GM10248 (cell line): ENCODE measurements around the gene STOML3.

Source experiments
- CTCF ChIA-PET: fragments of 300-600 bp; sonication (Branson Sonifier 250); formaldehyde crosslinking; extraction: SDS; loops from one replicate; lab custom pipeline; 2021; ENCODE audit warnings: antibody characterized with exemption; lab: Yijun Ruan, JAX
- POLR2A ChIA-PET: fragments of 350-650 bp; sonication (Branson Sonifier 250); formaldehyde crosslinking; extraction: SDS; loops from one replicate; lab custom pipeline; 2020; ENCODE audit warnings: antibody characterized with exemption; lab: Yijun Ruan, JAX
- DNase-seq: peaks from one replicate; pipeline ENCODE4 v3.0.0; 2012; ENCODE audit errors: extremely low spot score
- TF ChIP-seq, protein P1 (sequence below): IDR thresholded peaks from 2 replicates; pipeline ENCODE4 v1.5.1; 2012; ENCODE audit warnings: mild to moderate bottlenecking, low read depth; ENCODE audit errors: extremely low read depth, missing control alignments, control extremely low read depth

Gene STOML3, protein sequence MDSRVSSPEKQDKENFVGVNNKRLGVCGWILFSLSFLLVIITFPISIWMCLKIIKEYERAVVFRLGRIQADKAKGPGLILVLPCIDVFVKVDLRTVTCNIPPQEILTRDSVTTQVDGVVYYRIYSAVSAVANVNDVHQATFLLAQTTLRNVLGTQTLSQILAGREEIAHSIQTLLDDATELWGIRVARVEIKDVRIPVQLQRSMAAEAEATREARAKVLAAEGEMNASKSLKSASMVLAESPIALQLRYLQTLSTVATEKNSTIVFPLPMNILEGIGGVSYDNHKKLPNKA

DNA sequence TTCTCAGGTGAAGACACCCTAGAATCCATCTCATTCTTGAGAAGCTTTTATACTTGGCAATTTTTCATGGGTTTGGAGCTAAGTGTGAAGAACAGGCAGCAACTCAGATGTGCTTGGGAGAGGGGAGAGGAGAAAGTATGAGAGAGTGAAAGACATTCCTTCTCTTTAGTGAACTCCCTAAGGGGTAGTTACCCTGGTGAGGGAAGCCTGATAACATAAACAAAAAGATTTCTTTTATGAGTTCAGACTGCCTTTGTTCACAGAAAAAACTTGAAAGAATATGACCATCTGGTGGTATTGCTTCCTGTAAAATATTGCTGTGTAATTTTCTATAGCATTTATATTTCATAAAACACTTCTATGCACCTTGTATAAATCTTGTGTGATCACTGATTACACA lies at the start of gene STOML3:
Gene STOML3 (minus strand): TSS at position 139 of the 400 bp plus-strand sequence. CDS start 110 bp downstream, at position 29.
- ChIA-PET CTCF (interaction anchor here (0.9 to 1.3 kb wide), 2 partner anchors 9 to 22 kb away, joined by 3 to 5 read pairs; no protein-coding TSS in a partner anchor), POLR2A (no interaction called here)
- TF ChIP-seq, protein P1, sequence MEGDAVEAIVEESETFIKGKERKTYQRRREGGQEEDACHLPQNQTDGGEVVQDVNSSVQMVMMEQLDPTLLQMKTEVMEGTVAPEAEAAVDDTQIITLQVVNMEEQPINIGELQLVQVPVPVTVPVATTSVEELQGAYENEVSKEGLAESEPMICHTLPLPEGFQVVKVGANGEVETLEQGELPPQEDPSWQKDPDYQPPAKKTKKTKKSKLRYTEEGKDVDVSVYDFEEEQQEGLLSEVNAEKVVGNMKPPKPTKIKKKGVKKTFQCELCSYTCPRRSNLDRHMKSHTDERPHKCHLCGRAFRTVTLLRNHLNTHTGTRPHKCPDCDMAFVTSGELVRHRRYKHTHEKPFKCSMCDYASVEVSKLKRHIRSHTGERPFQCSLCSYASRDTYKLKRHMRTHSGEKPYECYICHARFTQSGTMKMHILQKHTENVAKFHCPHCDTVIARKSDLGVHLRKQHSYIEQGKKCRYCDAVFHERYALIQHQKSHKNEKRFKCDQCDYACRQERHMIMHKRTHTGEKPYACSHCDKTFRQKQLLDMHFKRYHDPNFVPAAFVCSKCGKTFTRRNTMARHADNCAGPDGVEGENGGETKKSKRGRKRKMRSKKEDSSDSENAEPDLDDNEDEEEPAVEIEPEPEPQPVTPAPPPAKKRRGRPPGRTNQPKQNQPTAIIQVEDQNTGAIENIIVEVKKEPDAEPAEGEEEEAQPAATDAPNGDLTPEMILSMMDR, result no peak
- DNase-seq, result no peak

DNA sequence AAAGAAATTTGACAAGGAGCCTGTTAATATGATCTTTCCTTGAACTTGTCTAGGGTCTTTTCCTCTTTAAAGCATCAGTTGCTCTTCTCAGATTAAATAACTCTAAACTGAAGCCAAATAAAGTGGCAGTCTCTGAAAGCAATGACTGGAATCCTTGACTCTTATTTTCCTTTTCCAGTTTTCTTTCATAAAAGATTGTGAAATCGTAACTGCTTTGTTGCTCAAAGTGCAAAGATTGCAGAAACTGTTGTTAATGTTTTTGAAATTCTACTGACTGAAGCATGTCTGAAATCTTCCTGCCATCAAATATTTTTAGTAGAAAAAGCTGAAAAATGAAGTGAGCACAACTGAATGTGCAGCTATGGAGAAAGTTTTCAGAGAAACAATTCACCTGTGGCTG lies 49.6 kb upstream of the STOML3 start:
- CTCF ChIA-PET, result interaction anchor here (0.8 kb wide), 1 partner anchor 10 kb away, joined by 4 read pairs; no protein-coding TSS in a partner anchor
- POLR2A ChIA-PET, result no interaction called here
- TF ChIP-seq, protein P1, result no peak
- no peak for DNase-seq

DNA sequence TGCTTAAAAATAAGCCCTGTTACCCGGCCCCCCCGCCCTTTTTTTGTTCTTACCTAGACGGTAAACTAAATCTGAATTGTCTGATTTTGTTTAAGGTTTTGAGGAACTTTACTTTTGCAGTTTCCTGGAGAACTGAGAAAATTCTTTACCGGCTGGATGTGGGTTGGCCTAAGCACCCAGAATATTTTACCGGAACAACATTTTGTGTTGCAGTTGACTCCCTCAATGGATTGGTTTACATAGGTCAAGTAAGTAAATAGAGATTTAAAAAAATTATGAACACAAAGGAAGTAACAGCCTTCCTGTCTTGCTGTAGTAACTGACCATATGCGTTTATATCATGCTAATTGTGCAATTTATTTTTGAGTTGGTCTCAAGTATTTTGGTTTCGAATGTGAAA lies 48.4 kb upstream of the STOML3 start:
- POLR2A ChIA-PET, result interaction anchor here (1.5 kb wide), 1 partner anchor 9 kb away, joined by 6 read pairs; no protein-coding TSS in a partner anchor
- CTCF ChIA-PET, result interaction anchor here (1.4 to 1.6 kb wide), 3 partner anchors 9 to 577 kb away, joined by 3 to 5 read pairs (median 3); no protein-coding TSS in a partner anchor
- TF ChIP-seq, protein P1, result no peak
- no peak for DNase-seq

DNA sequence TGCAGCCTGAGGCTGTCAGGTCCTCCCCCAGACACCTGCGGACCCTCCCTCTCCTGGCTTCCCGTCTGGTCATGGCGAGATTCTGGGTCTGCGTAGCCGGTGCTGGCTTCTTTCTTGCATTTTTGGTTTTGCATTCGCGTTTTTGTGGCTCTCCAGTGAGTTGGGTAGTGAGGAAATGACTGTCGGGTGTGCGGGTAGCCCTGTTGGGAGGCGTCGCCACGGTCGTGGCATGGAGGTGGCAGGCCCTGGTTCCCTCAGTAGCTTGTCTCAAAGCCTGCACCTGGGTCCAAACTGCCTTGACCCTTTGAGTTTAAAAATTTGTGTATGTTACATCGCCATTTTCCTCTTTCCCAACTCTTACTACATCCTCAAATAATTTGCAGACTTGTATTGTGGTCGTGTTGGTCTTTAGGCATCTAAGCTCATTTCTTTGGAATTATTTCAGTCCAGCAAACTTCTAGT lies 48.0 kb upstream of the STOML3 start:
- POLR2A ChIA-PET, result interaction anchor here (1.5 kb wide), 1 partner anchor 10 kb away, joined by 6 read pairs; no protein-coding TSS in a partner anchor
- TF ChIP-seq, protein P1, result no peak
- peak; percentile 30 for DNase-seq
- CTCF ChIA-PET, result interaction anchor here (0.8 to 1.6 kb wide), 5 partner anchors 10 to 578 kb away, joined by 3 to 5 read pairs (median 3); no protein-coding TSS in a partner anchor

DNA sequence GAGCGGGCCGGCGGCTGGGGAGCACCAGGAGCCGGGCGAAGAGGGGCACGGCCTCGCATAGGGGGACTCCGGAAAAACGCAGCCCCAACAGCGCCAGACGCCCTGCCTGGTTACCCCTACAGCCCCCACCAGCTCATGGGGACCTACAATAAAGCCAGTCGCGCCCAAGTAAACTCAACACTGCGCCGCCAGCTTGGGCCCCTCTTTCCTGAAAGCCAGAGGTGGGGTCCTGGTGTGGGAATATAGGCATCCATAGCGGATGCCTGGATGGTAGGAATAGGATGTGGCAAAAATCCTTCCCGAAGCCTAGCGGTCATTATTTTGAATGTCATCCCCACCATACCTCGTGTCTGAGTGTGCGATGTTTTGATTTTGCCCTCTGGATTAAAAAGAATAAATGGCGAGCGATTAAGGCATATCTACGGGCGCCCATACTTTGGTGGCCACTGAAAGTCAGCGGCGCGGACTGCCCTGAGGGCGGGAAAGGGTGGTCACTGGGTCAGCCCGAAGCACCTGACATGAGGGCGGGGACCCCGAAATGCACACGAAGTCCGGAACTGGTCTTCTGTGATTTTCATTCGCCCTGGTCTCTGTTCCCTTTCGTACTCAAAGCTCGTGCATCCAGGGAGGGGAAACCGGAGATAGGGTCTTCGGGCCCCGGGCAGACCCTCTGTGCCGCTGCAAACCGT lies 47.4 kb upstream of the STOML3 start, which contains the start of the genes NHLRC3 and PROSER1:
Gene NHLRC3 (plus strand): TSS at position 577 of the 689 bp plus-strand sequence. CDS start 184 bp downstream, outside the sequence.
Gene PROSER1 (minus strand): TSS at position 210 of the 689 bp plus-strand sequence. CDS start 847 bp downstream, outside the sequence.
- ChIA-PET POLR2A (interaction anchor here (1.5 kb wide), 1 partner anchor 10 kb away, joined by 6 read pairs; no protein-coding TSS in a partner anchor), CTCF (interaction anchor here (0.8 to 1.6 kb wide), 7 partner anchors 10 to 578 kb away, joined by 3 to 6 read pairs (median 3); no protein-coding TSS in a partner anchor)
- peak; percentile 85 for DNase-seq
- TF ChIP-seq, protein P1, result no peak
